OCI-LY7 (cell line): Measurements from ENCODE around the gene FTO. TPM values are rescaled to one million over a fixed set of nuclear protein-coding genes. Genes with fewer than 3 reads are reported as not detected.

Source experiments
- BruUV-seq: library from RNA; stranded (reverse); fragments of 400-500 nt; replicated peaks from 2 replicates; lab custom pipeline; 2021; lab: Mats Ljungman, UMichigan
- CTCF ChIA-PET: fragments of 300-600 bp; sonication (Branson Sonifier 250); formaldehyde crosslinking; loops from one replicate; lab custom pipeline; 2022; ENCODE audit warnings: antibody characterized with exemption; ENCODE audit not compliant: unreplicated experiment; lab: Charles Lee
- POLR2A ChIA-PET: fragments of 300-600 bp; sonication (Branson Sonifier 250); formaldehyde crosslinking; loops from one replicate; lab custom pipeline; 2022; ENCODE audit warnings: antibody characterized with exemption; lab: Charles Lee
- DNase-seq: peaks from one replicate; pipeline ENCODE4 v3.0.0-alpha.2; 2015; ENCODE audit warnings: low spot score
- H2AFZ ChIP-seq: fragments of 200-600 bp; sonication (generic), shearing (Covaris generic); 2 replicates; pipeline ENCODE4 v1.6.1; 2014; ENCODE audit warnings: mild to moderate bottlenecking, antibody characterized with exemption, low read length, moderate library complexity
- H3K27ac ChIP-seq: fragments of 200-600 bp; sonication (generic); 2 replicates; pipeline ENCODE4 v1.5.1; 2014; ENCODE audit warnings: mixed run types, low read depth, mild to moderate bottlenecking, moderate library complexity, low read length, inconsistent platforms; ENCODE audit not compliant: poor library complexity, severe bottlenecking
- H3K36me3 ChIP-seq: fragments of 200-600 bp; sonication (generic); 2 replicates; pipeline ENCODE4 v1.6.1; 2014; ENCODE audit warnings: mild to moderate bottlenecking, antibody characterized with exemption, low read length, moderate library complexity, mixed read lengths; ENCODE audit not compliant: insufficient read depth
- H3K4me1 ChIP-seq: fragments of 200-600 bp; sonication (generic); 2 replicates; pipeline ENCODE4 v1.5.1; 2014; ENCODE audit warnings: mild to moderate bottlenecking, low read length; ENCODE audit not compliant: insufficient read depth, poor library complexity, severe bottlenecking
- H3K4me2 ChIP-seq: fragments of 200-600 bp; sonication (generic); 2 replicates; pipeline ENCODE4 v1.6.1; 2014; ENCODE audit warnings: mild to moderate bottlenecking, low read length
- H3K4me3 ChIP-seq: fragments of 200-600 bp; sonication (generic); 2 replicates; pipeline ENCODE4 v1.5.1; 2014; ENCODE audit warnings: mild to moderate bottlenecking, low read depth, low read length; ENCODE audit not compliant: poor library complexity, severe bottlenecking
- H3K79me2 ChIP-seq: fragments of 200-600 bp; sonication (generic); 2 replicates; pipeline ENCODE4 v1.6.1; 2016; ENCODE audit warnings: low read depth, mild to moderate bottlenecking, low read length, moderate library complexity, mixed read lengths; ENCODE audit not compliant: insufficient read depth
- H3K9me2 ChIP-seq: fragments of 200-600 bp; sonication (generic); 2 replicates; pipeline ENCODE4 v1.6.1; 2016; ENCODE audit warnings: mild to moderate bottlenecking, low read length, mixed read lengths; ENCODE audit not compliant: insufficient read depth
- H3K9me3 ChIP-seq: fragments of 200-600 bp; sonication (generic); 2 replicates; pipeline ENCODE4 v1.6.1; 2014; ENCODE audit warnings: mild to moderate bottlenecking, mixed run types, low read length, mixed read lengths
- H4K20me1 ChIP-seq: fragments of 200-600 bp; sonication (generic); 2 replicates; pipeline ENCODE4 v1.6.1; 2014; ENCODE audit warnings: mild to moderate bottlenecking, antibody characterized with exemption, low read length, moderate library complexity, mixed read lengths; ENCODE audit not compliant: insufficient read depth
- EZH2phosphoT487 ChIP-seq: fragments of 200-600 bp; sonication (generic); IDR thresholded peaks from 2 replicates; pipeline ENCODE4 v1.6.1; 2018; ENCODE audit warnings: low read depth, borderline replicate concordance, mild to moderate bottlenecking, mixed run types, antibody characterized with exemption, low read length, moderate library complexity, mixed read lengths
- intact Hi-C: fragments of 100-400 bp; cut with micrococcal nuclease; formaldehyde crosslinking; loops from one replicate; pipeline ENCODE4 v1.10.0; 2022; ENCODE audit not compliant: unreplicated experiment
- total RNA-seq, 2 experiments: library from RNA; depleted of rRNA in 1 of 2; stranded (reverse); fragments of >200 nt in 1 of 2; shearing (Covaris generic) in 1 of 2; gene quantifications; 2 replicates each; pipeline ENCODE4 v1.2.3, GENCODE V29; 2014 to 2022
- TF ChIP-seq, protein P1 (sequence below): fragments of 200-600 bp; sonication (generic); conservative IDR thresholded peaks from 2 replicates; pipeline ENCODE4 v1.5.1; 2014; ENCODE audit warnings: mild to moderate bottlenecking, antibody characterized with exemption, low read length, moderate library complexity, mixed read lengths

FTO gene
- total RNA-seq, 2 experiments from 2014 or later: 57.1 to 68.0 TPM

- ChIA-PET POLR2A (interaction anchor here (0.5 kb wide), 1 partner anchor 55 kb away, joined by 3 read pairs; no protein-coding TSS in a partner anchor), CTCF (no interaction called here)
- no peaks in the 10 kb centered on the region for H3K4me1 ChIP-seq
- no peak overlapping the region for H3K4me2 ChIP-seq
- H3K27ac ChIP-seq: no peak overlapping the region
- no peak overlapping the region for H2AFZ ChIP-seq
- H3K4me3 ChIP-seq: no peak overlapping the region
- no peaks in the 10 kb centered on the region for H3K9me3 ChIP-seq
- intact Hi-C loops: no loop called here
- H3K9me2 ChIP-seq: no peaks in the 10 kb centered on the region
- H3K79me2 ChIP-seq: no peaks in the 10 kb centered on the region
- no peaks in the 10 kb centered on the region for H3K36me3 ChIP-seq
- no peaks in the 10 kb centered on the region for H4K20me1 ChIP-seq
- no peak for TF ChIP-seq EZH2phosphoT487
- TF ChIP-seq, protein P1, sequence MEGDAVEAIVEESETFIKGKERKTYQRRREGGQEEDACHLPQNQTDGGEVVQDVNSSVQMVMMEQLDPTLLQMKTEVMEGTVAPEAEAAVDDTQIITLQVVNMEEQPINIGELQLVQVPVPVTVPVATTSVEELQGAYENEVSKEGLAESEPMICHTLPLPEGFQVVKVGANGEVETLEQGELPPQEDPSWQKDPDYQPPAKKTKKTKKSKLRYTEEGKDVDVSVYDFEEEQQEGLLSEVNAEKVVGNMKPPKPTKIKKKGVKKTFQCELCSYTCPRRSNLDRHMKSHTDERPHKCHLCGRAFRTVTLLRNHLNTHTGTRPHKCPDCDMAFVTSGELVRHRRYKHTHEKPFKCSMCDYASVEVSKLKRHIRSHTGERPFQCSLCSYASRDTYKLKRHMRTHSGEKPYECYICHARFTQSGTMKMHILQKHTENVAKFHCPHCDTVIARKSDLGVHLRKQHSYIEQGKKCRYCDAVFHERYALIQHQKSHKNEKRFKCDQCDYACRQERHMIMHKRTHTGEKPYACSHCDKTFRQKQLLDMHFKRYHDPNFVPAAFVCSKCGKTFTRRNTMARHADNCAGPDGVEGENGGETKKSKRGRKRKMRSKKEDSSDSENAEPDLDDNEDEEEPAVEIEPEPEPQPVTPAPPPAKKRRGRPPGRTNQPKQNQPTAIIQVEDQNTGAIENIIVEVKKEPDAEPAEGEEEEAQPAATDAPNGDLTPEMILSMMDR: no peak
- BruUV-seq: no TSS peak
- DNase-seq: no peak
These were observed 282.8 kb downstream of the FTO start for GRCh38 chr16:53986793-53987192.

- Histone ChIP-seq H3K27ac (no peak overlapping the region), H3K36me3 (no peaks in the 10 kb centered on the region), H4K20me1 (no peaks in the 10 kb centered on the region), H3K4me1 (no peaks in the 10 kb centered on the region), H2AFZ (no peak overlapping the region), H3K9me2 (no peaks in the 10 kb centered on the region), H3K9me3 (no peaks in the 10 kb centered on the region), H3K4me2 (no peak overlapping the region), H3K4me3 (no peak overlapping the region), H3K79me2 (no peaks in the 10 kb centered on the region)
- intact Hi-C loops: no loop called here
- no TSS peak for BruUV-seq
- TF ChIP-seq, protein P1: no peak
- no peak for TF ChIP-seq EZH2phosphoT487
- POLR2A ChIA-PET: interaction anchor here (0.6 kb wide), 1 partner anchor 373 kb away, joined by 3 read pairs; no protein-coding TSS in a partner anchor
- no peak for DNase-seq
- CTCF ChIA-PET: no interaction called here
These were observed 284.2 kb downstream of the FTO start for GRCh38 chr16:53988136-53988535.

DNA sequence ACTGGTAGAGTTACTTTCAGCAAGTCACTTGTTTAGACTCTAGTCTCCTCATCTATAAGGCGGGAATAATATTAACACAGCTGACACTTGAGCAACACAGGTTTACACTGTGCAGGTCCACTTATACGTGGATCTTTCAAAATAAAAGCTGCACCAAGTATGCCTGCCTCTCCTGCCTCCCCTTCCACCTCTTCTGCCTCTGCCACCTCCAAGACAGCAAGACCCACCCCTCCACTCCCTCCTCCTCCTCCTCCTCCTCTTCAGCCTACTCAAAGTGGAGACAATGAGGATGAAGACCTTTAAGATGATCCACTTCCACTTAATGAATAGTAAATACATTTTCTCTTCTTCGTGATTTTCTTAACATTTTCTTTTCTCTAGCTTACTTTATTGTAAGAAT, 285.6 kb downstream of the FTO start:
- Histone ChIP-seq H3K4me2 (no peak overlapping the region), H3K79me2 (no peaks in the 10 kb centered on the region), H3K4me1 (no peaks in the 10 kb centered on the region), H3K36me3 (no peaks in the 10 kb centered on the region), H2AFZ (no peak overlapping the region), H3K9me3 (no peaks in the 10 kb centered on the region), H3K4me3 (no peak overlapping the region), H3K9me2 (no peaks in the 10 kb centered on the region), H3K27ac (no peak overlapping the region), H4K20me1 (no peaks in the 10 kb centered on the region)
- intact Hi-C loops: no loop called here
- no TSS peak for BruUV-seq
- POLR2A ChIA-PET: interaction anchor here (0.6 kb wide), 1 partner anchor 72 kb away, joined by 3 read pairs; no protein-coding TSS in a partner anchor
- TF ChIP-seq EZH2phosphoT487: no peak
- TF ChIP-seq, protein P1: no peak
- no peak for DNase-seq
- CTCF ChIA-PET: no interaction called here
